ENCODE measurements around the gene UBE2E2.

Gene UBE2E2

DNA sequence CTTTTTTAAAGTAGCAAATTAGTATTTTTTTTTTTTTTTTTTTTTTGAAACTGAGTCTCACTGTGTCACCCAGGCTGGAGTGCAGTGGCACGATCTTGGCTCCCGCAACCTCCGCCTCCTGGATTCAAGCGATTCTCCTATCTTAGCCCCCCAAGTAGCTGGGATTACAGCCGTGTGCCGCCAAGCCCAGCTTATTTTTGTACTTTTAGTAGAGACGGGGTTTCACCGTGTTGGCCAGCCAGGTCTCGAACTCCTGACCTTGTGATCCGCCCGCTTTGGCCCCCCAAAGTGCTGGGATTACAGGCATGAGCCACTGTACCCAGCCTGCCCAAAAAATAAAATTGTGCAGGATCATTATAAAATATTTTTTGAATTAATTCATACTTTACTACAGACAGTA, 330.5 kb downstream of the UBE2E2 start:
- DNase-seq = no peak

DNA sequence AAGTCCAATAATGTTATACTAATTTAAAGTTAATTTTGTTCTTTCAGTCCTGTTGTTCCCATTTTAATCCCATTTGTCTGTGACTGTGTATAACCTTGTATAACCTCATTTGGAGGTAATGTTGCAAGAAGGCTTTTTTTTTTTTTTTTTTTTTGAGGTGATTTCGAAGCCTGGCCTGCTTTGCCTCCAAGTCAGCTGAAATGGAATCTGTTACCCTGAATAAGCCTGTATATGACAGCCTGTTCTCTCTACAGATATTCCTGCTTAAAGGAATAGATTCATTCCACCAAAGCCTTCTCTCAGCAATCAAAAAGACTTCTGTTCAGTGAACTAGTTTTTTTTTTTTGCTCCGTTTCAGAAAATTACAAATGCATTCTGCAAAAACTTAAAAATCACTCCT, 330.9 kb downstream of the UBE2E2 start:
- DNase-seq = no peak

DNA sequence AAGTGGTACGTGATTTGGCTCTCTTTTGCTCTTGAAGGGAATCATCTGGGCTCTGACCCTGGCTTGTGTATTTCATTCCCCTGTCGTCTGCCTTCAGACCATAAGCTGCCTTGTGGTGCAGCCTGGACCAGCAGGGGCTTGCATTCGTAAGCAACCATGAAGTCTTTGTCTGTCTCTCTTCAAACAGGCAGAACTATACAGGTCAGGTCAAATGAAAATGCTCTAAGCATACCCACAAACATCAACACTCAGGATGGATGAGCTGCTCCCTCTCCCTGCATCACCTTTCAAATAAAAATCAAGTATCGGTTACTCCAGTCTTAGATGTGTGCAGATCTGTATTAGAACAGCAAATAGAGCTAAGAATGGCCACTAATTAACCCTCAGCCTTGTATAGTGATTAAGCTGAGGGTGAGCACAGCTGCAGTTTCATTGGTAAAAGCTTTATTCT, 334.0 kb downstream of the UBE2E2 start:
- DNase-seq = no peak

DNA sequence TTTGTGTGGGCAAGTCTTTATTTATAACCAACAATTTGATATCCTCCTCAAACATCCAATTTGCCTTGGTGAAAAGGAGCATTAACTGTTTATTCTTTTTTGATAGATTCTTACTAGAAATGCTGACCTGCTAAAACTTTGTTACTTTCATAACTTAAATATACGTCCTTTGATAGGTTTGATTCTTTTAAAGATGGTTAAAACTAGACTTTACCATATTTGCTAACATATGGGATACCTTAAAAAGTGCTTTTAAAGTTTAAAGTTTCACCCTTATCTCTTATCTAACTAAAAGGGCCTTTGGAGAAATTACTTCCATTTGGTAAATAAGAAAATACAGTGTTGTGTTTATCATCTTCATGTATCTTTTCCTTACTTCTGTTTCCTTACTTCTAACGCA, 336.1 kb downstream of the UBE2E2 start:
- DNase-seq = no peak

DNA sequence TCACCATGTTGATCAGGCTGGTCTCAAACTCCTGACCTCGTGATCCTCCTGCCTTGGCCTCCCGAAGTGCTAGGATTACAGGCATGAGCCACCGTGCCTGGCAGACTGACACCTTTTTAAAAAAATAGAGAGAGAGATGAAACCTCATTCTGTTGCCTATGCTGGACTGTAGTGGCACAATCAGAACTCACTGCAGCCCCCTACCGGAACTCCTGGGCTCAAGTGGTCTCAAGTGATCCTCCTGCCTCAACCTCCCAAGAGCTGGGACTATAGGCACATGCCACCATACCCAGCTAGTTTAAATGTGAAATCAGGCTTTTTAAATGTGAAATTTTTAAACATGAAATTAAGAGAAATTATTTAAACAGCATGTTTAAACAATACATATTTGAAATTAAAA, 337.5 kb downstream of the UBE2E2 start:
- DNase-seq = no peak

DNA sequence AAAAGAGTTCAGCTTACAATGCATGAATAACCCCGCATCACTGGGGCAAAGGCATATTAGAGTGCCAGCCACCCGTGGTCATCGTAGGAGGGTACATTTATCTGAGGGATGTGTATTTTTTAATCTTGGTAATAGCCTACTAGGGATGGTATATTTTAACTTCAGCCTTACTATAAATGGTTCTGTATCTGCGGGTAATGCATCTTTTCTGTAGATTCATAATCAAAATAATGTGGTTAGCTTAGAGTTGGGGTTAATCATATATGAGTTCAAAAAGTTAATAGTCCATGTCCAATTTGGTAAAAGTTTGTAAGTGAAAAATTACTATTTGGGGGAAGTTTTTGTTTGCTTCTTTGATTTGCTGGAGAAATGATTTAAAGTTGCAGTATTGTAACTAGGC, 339.0 kb downstream of the UBE2E2 start:
- no peak for DNase-seq

DNA sequence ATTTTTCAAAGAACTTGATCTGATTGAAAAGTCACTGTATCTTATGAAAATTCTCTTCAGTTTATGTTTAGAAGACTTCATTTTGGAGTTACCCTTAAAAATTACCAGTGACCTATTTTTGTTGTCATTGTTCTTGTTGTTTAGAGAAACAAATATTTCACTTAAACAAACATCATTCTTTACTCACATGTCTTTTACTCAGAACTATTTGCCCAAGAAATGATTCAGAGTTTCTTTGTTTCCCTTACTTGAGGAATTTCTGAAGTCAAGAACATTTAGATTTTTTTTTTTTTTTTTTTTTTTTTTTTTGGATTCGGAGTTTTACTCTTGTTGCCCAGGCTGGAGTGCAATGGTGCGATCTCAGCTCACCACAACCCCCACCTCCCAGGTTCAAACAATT, 343.1 kb downstream of the UBE2E2 start:
- no peak for DNase-seq

DNA sequence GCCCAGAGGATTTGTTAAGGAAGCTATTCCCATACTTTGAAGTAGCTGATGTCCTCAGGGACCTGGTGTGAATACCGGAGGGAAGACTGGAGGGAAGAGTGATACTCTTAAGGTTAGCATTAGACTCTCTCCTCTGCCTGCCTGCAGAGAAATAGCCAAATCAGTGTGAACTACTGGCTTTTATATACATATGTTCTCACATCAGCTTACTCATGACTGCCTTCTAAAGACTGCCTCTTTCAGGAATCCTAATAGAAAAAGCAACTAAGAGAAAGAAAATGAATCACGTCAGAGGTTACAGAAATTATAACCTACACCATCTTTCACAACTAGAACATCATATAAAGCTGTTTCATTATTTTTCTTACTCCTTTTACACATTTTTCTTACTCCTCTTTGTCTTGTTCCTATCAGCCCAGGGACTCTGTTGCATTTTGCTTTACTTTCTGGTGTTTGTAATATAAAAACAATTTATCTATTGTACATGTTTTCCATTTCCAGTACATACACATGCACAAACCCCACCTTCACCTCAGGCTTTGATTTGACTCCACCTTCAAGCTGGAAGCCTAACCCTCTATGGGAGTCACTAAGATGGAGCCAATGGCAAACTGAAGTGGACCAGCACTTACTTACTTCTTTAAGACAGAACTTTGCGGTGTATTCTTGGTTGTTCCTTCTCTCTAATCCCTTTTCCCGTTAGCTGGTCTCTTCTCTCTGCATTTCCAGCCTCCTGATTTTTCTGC, 345.0 kb downstream of the UBE2E2 start:
- DNase-seq = no peak

DNA sequence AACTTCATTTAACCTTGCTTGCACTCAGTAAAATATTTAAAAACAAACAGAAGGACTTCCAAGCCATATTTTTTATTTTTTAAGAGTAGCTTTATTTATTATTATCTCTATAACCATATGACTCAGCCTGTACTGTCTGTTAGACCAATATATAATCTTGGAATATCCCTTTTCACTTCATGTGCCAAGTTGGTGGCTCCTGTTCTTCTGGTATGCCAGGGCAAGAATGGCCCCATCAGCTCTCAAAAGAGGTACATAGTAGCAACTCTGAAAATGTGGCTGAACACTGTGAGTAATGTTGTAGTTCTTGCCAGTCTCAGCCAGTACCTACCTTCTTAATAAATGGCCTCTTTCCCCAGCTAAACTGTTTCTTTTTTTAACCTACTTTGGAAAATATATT, 345.6 kb downstream of the UBE2E2 start:
- DNase-seq = no peak

DNA sequence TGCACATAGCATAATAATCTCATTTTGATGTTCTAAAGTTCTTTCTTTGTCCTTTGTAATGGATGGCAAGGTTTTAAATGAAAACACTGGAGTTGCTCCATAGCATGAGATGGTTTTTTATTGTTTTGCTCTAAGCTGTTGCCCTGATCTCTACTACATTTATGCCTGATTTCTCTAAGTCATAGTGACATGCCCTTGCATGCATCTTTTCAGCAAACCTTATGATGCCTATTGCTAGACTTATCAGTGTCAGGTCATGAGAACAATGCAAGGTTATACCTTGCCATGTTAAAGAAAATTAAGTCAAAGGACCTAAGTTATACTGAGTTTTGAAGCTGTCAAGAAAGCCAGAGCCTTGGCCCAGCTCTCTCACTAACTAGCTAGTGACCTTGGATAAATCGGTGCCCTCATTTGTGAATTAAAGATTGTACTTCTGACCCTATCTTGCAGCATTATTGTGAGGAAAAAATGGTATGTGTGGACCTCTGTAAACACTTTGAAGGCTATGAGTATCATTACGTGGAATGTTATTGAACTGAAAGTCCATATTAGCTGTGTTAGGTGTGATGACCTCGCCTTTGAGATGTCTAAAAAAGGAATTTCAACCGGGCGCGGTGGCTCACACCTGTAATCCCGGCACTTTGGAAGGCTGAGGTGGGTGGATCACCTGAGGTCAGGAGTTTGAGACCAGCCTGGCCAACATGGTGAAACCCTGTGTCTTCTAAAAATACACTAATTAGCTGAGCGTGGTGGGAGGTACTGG, 346.2 kb downstream of the UBE2E2 start:
- DNase-seq = no peak

DNA sequence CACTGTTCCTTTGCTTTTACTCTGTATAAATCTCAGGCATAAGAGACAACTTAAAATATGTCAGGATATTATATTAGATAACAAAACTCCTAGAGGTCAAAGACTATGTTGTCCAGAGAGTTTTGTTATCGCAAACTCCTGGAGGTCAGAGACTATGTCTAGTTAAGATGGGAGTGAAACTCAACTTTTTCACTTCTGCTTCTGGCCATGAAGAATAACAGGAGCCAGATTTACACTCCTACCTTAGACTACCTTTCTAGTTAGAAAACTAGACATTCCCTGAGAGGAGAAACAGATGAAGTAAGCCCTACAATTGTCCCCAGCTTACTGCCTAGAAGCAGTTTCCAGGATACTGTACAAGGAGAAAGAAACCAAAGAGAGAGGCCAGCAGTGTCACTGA, 347.3 kb downstream of the UBE2E2 start:
- DNase-seq = no peak

DNA sequence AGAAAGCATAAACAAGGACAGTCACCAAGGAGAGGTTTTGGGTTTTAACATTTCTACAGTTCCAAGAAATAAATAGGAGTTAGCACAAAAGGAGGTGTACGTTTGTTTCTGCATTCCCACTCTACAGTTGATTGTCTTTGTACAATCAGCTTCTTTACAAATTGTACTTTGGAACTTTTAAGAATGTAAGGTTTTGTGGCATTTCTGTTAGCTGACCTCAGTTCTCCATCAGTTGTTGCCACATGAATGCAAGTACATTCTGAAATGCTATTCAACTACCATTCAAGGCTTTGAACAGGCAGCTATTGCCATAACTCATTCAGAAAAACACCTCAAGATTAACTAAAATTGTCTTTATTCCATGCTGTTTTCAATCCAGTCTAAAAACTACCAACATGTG, 349.4 kb downstream of the UBE2E2 start:
- DNase-seq = no peak

DNA sequence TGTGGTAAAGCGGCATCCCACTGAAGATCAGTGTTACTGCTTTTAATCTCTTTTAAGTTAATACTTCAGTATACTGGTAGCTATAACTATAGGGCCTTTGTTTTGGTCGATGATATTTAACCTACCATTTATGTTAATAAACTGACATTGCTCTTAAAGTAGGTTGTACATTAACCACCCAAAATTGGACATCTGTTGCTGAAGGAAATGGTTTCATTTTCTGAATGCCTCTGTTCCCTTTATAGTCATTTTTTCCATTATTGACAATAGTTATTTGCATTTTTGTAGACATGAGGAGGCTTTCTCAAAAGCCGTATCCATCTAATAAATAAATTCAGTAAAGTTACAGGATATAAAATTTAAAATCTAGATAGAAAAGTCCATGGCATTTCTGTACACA, 350.2 kb downstream of the UBE2E2 start:
- DNase-seq = no peak

DNA sequence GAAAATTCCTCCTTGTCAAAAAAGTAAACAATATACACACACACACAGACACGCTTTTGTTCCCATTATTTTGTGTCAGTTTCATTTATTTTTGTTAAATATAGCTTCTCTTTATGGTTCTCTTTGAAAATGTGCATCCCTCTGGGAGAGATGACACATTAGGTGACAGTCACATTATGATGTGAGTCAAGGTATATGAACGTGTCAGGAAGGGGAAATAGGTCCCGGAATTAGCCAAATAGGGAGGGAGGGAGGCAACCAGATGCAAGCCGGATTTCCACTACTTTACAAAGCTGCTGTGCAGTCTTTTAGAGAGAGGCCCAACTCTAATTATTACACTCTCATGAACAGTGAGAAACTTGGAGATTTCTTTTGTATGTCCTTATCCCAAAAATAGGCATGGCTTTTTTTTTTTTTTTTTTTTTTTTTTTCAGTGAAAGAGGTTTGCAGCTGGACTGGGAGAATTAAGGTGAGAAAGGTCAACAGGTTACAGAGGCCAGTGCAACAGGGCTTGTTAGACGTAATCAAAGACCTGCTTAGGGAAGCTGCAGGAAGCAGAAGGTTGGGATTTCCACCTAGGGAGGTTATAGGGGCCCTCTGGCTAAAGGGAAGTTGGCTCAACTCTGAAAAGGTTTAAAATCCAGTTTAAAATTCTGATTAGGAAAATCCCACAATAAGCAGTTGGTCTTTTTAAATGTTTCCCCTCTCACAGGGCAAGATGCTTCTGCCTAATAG, 362.1 kb downstream of the UBE2E2 start:
- no peak for DNase-seq

DNA sequence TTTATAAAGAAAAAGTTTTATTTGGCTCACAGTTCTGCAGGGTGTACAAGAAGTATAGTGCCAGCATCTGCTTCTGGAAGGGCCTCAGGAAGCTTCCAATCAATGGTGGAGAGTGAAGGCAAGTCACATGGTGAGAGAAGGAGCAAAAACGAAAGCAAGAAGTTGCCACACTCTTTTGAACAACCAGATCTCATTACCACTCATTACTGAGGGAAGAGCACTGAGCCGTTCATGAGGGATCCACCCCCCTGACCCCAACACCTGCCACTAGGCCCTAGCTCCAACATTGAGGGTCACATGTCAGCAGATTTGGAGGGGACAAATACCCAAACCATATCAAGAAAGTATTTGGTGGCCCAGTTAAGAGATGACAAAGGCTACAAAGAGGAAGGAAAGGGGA, 363.4 kb downstream of the UBE2E2 start:
- DNase-seq = no peak

DNA sequence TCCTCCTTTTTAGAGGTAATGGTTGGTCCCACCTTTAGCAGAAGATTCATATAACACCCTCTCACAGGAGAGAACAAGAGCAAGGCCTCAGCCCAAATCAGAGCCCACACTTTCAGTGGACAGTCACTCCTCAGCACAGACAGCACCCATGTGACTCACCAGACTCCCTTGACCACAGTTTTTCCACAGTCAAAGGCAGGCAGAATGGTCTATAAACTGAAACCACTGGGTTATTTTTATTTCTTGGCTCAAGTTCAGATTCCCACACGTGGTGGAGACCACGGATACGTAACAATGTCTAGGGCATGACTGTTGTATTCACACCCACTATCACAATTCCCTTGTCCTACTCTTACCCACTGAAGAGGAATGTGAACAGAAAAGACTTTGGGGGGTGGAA, 364.8 kb downstream of the UBE2E2 start:
- DNase-seq = no peak

DNA sequence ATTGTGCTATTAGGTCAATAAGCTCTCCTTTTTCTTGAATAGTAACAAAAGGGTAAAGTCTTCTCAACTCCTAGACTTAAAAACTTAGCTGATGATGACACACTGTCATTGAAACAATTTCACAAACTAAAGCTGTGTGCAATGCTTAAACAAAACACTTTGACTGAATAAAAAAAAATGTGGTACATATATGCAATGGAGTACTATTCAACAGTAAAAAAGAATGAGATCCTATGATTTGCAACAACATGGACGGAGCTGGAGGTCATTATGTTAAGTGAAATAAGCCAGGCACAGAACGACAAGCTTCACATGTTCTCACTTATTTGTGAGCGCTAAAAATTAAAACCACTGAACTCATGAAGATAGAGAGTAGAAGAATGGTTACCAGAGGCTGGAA, 370.7 kb downstream of the UBE2E2 start:
- DNase-seq = no peak

DNA sequence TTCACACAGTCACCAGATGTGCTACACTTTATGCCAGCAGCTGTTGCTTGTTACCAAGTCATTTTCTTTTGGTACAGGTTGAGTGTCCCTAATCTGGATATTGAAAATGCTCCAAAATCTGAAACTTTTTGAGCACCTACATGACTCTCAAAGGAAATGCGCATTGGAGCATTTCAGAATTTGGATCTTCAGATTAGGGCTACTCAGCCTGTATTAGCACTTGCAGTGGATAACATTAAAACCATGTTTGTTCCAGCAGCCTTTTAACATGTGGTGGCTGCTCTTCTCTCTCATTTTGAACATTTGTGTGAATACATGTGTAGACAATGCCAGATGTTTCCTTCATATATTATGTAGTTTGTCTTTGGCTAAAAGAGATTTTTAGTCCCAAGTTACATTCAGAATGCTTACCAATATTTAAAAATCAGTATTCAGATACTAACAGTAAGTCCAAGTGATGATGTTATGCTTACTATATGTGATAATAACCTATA, 371.7 kb downstream of the UBE2E2 start:
- DNase-seq = no peak

DNA sequence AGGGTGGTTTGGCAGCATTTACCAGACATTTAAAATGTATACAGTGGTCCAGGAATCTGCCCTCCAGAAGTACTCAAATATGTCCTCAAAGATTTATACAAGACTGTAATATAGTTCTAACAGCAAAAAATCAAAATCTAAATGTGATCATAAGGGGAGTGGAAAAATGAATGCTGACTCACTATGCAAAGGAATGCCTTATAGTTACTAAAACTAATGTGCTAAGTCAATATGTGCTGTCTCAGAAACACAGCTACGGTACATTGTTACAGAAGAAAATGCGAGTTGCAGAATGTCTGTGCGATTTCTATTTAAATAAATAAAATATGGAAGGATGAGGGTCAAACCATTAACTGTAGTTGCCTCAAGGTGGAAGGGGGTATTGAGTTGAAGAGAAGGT, 372.6 kb downstream of the UBE2E2 start:
- DNase-seq = no peak

DNA sequence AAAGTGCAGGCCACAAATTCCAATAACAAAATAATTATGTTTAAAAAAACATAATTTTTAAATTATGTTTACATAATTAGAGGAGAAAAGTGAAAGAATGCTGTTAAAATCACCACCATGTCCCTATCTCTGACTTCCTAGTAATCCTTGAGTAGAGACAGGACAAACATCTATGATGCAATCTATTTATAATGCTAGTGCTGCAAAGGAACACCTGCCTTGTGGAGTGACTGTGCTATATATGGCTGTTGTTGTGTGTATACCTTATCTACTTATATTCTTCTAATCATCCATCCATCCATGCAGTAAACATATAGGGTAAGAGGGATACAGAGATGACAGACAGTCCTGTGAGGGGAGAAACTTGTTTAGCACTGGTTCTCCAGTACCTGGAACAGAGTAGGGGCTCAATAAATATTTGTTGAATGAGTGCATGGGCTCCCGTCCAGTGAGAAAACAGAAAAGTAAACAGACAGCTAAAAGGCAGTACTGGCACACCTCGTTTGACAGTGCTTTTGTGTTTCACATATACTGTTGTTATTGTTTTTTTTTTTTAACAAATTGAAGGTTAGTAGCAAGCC, 373.3 kb downstream of the UBE2E2 start:
- DNase-seq = no peak

DNA sequence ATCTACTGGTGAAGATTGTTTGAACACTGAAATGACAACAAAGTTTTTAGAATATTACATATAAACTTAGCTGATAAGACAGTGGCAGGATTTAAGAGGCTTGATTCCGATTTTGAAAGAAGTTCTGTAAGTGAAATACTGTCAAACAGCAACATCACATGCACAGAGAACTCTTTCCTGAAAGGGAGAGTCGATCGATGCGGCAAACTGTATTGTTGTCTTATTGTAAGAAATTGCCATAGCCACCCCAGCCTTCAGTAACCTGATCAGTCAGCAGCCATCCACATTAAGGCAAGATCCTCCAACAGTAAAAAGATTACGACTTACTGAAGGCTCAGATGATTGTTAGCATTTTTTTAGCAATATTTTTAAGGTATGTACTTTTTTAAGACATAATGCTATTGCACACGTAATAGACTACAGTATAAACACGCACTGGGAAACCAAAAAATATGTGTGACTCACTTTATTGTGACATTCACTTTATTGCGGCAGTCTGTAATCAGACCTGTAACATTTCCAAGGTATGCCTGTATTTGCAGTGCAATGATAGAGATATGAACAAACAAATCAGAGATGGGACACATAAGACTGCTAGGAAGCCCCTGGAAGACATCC, 377.1 kb downstream of the UBE2E2 start:
- no peak for DNase-seq

DNA sequence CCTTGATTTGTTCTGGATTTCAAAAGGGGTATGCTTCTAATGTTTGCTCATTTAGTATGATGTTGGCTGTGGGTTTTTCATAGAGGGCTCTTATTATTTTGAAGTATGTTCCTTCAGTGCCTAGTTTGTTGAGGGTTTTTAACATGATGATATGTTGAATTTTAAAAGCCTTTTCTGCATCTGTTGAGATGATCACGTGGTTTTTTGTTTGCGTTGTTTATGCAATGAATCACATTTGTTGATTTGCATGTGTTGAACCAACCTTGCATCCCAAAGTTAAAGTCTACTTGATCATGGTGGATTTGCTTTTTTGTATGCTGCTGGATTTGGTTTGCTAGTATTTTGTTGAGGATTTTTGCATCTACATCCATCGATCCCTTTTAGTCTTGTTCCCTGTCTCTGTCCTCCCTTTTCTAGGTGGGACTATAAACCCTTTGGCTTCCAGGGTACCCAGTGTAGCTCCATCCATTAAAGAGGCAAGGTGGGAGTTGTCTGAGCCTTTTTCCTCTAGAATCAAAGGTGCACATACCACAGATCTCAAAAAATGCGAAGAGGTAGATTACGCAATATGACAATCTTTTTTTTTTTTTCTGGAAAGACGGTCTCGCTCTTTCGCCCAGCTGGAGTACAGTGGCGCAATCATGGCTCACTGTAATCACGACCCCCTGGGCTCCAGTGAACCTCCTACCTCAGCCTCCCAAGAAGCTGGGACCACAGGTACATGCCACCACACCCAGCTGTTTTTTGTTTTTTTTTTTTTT, 381.0 kb downstream of the UBE2E2 start:
- DNase-seq = no peak

Measured in right kidney (tissue), 1 donor.